GM18907 (cell line): ENCODE results near the gene HECW1.

ENCODE experiments used
- ATAC-seq: cut with Tn5 transposase; IDR thresholded peaks from one replicate; pipeline ENCODE4 v1.9.1; 2021; ENCODE audit warnings: mild to moderate bottlenecking, moderate library complexity; ENCODE audit not compliant: unreplicated experiment

Gene HECW1

GRCh38 chr7:43142703-43143102 lies 30.3 kb downstream of the HECW1 start:
- ATAC-seq, result no peak

- ATAC-seq, result no peak
Measured at GRCh38 chr7:43143918-43144589, 31.6 kb downstream of the HECW1 start.

DNA sequence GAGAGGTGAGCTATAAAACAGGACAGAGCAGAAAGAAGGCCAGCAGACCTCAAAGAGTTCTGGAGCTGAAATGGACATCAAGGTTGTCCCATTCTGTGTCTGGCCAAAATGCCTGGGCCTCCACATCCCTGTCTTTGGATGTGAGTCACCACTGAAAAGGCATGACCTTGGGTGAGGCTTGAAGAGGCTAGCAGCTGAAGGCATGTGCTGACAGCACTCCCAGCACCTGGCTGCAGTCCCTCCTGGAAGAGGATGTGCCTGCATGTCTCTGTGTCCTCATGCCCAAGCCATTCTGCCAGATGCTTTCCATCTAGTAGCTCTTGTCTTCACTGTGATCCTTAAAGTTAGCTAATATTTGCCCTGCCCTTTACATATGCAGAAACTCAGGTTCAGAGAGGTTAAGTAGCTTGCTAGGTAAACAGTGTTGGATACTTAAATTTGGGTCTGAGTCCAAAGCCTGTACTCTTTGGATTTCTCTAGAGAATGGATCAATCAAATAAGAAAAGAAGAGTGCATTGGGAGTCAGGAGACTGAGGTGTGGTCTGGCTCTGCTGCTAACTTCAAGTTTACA lies 35.8 kb downstream of the HECW1 start:
- no peak for ATAC-seq

DNA sequence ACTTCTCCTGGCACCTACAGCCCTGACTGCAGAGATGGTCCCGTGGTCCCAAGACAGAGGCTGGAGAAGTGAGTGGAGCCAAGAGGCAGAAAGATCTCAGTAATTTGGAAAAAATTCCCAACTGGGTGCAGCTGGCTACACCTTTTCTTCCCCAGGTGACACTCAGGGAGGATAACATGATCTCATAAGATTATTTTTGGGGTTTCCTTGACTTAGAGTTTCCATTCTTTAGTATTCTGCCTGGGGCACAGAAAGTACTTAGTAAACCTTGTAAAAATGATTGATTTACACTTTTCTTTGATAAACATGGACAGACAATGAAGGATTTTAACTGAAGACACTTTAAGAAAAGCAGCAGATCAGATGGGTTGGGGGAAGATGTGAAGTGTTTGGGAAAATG lies 38.6 kb downstream of the HECW1 start:
- ATAC-seq, result no peak

- no peak for ATAC-seq
Measured at GRCh38 chr7:43152696-43153095, 40.2 kb downstream of the HECW1 start.

DNA sequence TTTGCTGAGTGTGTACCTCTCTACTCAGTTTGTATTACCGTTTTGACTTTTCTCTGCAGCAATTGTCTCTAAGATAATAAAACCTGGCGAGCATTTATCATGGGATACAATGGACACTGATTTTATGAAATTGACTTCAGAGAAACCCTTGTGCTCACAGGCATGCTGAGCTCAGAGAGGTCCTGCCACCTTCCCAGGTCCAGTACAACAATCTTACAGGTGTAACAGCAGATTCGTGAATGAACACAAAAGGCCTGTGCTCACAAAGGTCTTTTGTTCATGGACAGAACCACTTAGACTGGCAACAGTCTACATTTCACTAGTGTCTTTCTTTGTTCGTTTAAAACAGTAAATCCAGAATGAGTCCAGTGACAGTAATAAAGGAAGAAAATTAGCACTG lies 43.2 kb downstream of the HECW1 start:
- ATAC-seq, result no peak

DNA sequence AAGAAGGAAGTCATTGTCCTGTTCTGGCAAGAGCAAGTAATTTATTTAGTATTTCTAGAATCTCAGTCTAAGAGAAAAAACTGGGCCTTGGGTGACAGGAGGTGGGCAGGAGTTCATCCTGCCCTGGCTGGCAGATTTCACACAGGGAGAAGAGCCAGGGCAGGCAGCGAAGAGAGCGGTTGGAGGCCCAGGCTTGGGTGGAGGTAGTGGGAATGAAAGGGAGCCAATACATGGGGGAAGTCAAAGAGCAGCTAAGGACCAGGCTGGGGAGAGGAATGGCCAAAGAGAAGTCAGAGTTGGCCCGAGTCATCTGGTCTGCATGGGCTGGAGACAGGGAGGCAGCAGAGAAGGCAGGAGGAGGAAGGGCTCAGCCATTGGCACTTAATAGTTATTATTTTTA lies 51.4 kb downstream of the HECW1 start:
- ATAC-seq, result no peak

GRCh38 chr7:43164757-43165156 lies 52.3 kb downstream of the HECW1 start:
- peak; percentile 95 for ATAC-seq

GRCh38 chr7:43166686-43167085 lies 54.2 kb downstream of the HECW1 start:
- ATAC-seq, result no peak

DNA sequence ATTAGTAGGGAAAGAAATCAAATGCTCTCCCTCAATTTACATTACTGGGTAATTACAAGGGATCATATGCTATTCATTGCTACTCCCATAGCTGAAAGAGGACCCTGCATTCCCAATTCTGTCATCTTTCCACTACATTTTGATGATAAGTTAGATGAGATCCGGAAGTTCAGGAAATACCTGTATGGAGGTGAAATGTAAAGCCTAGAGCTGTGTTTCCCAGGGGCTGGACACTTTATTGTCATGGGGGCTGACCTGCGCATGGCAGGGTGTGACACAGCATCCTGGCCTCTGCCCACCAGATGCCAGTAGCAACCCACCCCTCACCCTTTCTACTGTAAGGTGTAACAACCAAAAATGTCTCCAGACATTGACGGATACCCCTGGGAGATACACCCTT lies 56.6 kb downstream of the HECW1 start:
- ATAC-seq, result no peak

- ATAC-seq, result no peak
Measured at GRCh38 chr7:43170571-43170970, 58.1 kb downstream of the HECW1 start.

- no peak for ATAC-seq
Measured at GRCh38 chr7:43175570-43176200, 63.2 kb downstream of the HECW1 start.

- no peak for ATAC-seq
Measured at GRCh38 chr7:43179393-43179792, 66.9 kb downstream of the HECW1 start.

DNA sequence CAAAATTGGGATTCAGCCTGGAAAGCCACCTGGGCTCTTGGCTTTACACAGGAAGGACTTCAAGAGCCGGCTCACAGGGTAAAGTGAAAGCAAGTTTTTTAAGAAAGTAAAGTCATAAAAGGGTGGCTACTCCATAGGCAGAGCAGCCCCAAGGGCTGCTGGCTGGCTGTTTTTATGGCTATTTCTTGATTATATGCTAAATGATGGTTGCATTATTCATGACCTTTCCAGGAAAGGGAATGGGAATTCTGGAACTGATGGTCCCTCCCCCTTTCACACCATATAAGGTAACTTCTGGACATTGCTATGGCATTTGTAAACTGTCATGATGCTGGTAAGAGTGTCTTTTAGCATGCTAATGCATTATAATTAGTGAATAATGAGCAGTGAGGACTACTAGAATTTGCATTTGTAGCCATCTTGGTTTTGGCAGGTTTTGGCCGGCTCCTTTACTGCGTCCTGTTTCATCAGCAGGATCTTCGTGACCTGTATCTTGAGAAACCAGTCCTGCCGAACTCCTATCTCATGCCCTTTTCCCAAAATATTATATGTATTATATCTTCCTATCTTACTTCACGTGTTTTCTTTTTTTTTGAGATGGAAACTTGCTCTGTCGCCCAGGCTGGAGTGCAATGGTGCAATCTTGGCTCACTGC lies 80.5 kb downstream of the HECW1 start:
- no peak for ATAC-seq

- no peak for ATAC-seq
Measured at GRCh38 chr7:43193893-43194292, 81.4 kb downstream of the HECW1 start.

GRCh38 chr7:43195256-43195655 lies 82.8 kb downstream of the HECW1 start:
- no peak for ATAC-seq

DNA sequence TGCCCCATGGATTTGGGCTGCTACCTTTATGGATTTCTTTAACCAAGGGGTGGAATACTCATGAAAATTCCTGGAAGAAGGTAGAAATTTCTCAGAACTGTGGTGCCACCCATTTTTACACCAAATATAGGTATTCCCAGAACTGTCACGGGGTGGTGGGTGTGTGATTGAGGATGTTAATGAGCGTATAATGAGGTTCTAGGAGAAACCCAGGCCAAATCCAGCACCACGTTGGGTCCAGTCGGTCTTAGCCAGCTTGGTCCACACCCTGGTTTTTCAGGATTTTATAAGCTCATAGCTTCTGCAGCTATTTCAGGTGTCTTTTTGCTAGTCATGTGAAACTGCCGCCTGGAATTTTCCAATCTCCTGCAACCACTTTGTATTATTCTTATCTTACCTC lies 83.3 kb downstream of the HECW1 start:
- ATAC-seq, result no peak

DNA sequence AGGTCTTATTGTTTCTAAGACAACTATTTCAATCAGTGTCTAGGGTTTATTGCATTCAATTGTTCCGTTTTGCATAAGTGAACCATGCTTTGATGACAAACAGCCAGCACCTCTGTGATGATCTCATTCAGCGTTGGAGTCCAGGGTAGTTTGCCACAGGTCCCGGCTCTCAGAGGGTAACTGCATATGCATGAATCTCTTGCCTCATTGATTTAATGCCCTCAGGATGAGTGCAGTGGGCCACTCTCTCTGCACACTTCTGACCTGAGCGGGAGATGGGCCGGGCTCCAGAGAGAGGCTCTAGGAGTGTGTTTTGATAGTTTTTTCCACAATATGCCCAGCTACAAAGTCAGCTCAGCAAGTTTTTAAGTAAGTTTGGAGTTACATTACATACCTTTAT lies 83.9 kb downstream of the HECW1 start:
- ATAC-seq, result no peak

GRCh38 chr7:43198016-43198415 lies 85.6 kb downstream of the HECW1 start:
- ATAC-seq, result no peak

GRCh38 chr7:43198599-43199090 lies 86.2 kb downstream of the HECW1 start:
- no peak for ATAC-seq

DNA sequence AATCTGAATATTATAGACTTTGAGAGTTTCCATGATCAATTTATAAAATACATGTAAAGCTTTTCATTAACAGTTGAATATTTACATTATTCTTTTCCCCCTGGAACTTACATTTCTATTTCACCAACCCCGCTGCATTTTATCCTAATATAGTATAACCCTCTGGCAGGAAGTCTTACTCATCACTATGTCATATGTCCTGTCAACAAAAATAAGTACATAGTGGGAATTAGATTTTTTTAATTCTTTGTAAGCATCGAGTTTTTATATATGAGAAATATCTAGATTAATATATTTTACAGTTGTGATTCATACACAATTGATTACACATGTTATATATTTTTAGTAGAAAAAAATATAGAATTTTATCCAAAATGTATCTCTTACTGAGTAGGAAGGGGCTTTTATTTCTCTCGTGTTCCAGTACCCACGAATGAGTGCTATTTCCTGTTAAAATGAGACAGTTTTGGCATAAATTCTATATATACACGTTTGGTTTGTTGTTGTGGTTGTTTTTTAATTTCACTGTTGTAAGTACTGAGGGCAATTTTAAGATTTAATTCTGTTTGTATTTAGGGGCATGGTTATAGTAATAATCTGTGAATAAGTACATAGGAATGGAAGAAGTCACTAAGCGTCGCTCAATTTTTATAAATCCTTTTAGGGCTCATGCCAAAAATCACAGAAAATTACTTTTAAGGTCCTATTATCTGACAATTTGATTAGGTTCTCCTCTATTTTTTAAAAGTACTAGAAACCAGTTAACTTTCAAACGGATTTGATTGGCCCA lies 87.1 kb downstream of the HECW1 start:
- no peak for ATAC-seq
